Activated CD8-positive, alpha-beta memory T cell treated with anti-CD3 and anti-CD28 coated beads, Interleukin-2, amount 50 U/mL, for 1 hour (primary cell): ENCODE data around the gene ATP11A.
"Not testable (repeated sequence)": the region's sequence is repeated elsewhere in the genome, so short reads cannot be mapped to it uniquely, and the experiment has no call there.

Experiments
- DNase-seq: peaks from one replicate; pipeline ENCODE4 v3.0.0-alpha.2; 2020; ENCODE audit errors: extremely low read depth

The ATP11A gene

DNA sequence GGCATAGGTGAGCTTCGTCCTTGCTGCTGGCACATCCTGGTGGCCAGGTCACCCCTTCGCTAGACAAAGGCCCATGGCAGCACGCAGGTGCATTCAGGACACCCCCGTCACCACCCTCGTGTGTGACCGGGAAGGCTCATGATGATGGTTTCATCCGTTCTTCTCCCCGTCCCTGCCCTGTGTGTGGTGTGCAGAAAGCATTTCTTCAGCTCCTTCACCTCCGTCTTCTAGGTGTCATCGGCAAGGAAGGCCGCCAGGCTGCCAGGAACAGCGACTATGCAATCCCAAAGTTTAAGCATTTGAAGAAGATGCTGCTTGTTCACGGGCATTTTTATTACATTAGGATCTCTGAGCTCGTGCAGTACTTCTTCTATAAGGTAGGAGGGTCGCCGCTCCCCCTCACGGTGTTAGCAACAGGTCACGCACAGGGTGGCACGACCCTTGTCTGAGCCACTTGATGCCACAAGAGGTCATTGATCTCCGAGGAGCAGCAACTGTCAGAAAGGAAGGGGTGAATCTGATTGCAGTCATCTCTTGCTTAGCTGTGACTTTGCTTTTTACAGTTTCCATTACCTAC is 168.2 kb downstream of the ATP11A start:
- DNase-seq: no peak

DNA sequence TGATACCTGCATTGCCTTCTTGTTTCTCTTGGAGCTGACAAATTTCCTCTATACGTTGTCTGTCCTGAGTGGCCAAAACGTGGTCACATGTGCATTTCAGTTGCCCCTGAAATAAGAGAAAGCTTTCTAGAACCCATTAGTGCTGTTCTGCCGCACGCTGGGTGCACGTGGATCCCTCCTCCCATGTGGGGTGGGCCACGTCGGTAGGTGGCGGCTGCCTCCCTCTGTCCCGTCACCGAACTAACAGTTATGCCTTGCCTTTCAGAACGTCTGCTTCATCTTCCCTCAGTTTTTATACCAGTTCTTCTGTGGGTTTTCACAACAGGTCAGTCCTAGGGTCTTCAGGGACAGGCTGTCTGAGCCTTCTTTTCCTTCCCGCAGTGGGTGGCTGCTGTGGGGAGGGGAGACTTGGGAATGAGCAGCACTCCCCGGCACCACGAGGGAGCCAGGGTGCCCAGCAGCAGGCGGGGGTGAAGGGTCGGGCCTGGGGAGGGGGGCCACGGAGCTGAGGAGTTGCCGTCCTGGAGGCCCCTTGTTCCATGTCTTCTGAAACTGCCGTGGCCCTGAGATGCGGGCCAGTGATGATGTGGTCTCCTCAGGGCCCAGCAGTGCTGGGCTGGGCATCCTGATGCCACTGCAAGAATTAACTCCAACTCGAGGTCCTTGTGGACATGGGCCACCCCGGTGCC is 169.4 kb downstream of the ATP11A start:
- no peak for DNase-seq

DNA sequence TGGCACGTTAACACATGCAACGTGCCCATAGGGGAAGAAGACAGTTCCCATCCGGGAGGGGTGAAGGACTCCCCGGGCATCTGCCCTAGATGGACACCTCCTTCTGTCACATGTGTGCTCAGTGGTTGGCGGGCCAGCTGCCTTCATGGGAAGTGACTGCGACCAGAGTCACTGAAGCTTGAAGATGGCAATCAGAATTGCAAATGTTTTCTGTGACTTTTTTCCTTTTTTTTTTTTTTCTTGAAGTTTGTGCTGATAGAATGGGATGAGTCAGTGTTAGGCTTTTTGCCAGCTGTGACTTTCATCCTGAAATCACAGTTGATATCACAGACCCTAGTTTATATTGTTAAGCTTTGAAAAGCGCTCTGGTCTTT is 170.0 kb downstream of the ATP11A start:
- no peak for DNase-seq

DNA sequence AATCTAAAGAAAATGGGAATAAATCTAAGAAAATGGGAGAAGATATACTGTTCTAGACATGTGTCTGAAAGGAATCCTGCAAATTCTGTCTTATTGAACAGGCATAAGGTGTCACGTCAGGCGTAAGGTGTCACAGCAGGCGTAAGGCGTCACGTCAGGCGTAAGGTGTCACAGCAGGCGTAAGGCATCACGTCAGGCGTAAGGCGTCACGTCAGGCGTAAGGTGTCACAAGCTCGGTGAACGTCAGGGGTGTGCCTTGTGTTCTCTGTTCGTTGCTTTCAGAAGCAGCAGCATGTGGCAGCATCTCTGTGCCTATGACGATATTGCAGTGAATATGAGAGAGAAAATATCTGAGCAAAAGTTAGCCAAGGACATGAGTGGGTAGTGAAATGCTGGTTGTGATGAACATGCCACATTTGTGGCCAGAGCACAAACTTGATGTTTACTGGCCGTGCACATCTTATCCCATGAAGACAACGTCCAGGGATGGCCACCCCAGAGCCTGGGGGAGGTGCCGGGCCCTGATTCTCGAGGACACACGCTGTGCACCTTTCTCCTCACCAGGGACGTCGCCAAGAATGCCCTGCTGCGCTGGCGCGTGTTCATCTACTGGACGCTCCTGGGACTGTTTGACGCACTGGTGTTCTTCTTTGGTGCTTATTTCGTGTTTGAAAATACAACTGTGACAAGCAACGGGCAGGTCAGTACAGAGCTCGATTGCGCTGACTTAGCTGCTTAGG is 172.2 kb downstream of the ATP11A start:
- DNase-seq: no peak

DNA sequence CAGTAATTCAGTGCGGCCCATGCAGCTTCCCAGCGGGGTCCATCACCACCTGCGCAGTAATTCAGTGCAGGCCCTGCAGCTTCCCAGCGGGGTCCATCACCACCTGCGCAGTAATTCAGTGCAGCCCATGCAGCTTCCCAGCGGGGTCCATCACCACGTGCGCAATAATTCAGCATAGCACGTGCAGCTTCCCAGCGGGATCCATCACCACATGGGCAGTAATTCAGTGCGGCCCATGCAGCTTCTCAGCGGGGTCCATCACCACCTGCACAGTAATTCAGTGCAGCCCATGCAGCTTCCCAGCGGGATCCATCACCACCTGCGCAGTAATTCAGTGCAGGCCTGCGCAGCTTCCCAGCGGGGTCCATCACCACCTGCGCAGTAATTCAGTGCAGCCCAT is 173.5 kb downstream of the ATP11A start:
- DNase-seq: not testable (repeated sequence)

DNA sequence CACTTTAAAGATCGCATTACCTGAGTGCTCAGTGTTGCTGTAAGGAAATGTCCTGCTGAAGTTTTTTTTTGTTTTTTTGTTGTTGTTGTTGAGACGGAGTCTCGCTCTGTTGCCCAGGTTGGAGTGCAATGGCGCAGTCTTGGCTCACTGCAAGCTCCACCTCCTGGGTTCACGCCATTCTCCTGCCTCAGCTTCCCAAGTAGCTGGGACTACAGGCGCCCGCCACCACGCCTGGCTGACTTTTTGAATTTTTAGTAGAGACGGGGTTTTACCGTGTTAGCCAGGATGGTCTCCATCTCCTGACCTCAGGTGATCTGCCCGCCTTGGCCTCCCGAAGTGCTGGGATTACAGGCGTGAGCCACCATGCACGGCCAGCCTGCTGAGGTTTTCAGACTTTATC is 175.6 kb downstream of the ATP11A start:
- not testable (repeated sequence) for DNase-seq

DNA sequence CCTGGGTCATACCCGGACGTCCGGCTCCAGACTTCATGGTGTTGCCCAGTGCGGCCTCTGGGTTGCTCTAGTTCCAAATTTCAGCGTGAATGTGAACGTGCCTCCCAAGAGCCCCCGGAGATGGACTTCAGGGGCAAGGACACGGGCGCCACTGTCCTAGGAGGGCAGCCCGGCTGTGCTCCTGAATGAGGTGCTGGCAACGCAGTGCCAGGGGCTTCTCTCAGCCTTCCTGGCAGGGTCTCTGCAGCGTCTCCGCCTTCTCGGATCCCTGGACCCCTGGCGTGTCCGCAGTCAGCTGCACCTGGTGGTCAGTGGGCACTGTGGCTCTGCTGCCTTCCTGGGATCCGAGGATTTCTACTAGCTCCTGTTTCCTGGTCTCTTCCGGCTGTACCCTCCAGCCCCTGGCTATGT is 177.5 kb downstream of the ATP11A start:
- DNase-seq: no peak

DNA sequence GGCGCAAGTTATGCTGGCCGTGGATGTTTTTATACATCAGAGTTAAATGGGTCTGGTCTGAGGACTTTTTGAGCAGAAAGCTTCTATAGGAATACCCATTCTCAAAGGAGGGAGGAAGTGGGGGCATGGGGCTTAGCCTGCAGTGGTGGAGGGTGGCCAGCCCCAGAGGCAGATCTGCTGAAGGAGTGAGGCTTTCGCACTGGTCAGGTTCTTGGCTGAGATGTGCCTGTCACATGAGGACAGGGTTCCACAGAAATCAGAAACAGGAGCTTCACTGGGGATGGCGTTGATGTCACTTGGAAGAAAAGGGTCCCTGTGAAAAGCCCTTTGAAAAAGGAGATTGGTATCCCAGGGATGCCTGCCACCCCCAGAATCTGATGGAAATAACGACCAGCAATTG is 178.5 kb downstream of the ATP11A start:
- no peak for DNase-seq

DNA sequence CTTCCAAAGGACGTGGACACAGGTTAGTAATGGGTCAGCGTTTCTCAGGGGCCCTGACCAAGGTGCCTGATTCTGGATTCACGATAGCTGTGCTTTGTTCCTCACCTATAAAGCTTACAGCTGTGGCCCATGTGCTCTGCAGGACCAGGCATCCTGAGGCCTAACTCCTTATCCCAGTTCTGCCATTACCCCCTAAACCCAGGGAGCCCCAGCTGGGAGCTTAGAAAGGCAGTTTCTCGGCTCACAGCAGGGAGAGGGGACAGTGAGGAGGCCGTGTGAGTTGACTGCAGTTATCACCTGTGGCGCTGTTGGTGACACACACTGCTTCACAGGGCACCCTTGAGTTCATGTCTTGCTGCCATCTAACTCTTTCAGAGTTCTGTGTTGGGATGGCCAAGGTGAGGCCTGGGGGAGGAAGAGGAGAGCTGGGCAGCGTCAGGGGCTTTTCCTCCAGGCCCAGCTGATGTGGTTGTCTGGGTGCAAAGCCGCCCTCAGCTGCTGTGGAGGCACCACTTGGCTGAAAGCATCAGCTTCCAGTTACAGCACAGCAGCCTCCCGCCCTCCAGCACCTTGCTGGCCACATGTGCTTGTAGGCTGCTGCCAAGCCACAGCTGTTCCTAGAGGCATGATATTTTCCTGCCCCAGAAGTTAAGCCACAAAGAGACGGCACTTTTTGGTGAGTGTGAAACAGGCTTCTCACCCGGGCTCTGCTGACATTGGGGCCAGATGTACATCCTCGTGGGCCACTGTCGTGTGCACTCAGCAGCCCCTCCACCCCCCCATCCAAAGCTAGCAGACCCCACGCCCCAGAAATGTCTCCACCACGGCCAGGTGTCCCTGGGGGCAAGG is 179.6 kb downstream of the ATP11A start:
- DNase-seq: no peak

DNA sequence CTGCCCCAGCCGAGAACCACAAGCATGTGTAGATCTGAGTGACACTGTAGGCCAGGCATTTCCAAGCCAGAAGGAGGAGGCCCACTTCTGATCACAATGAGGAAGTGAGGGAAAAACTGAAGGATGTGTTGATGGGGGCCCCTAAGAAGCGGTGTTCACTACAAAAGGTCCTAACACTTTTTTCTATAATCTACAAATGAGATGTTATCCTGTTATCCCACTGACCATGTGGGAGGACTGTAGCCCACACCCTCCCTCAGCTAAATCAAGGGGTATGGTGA is 180.2 kb downstream of the ATP11A start:
- no peak for DNase-seq

DNA sequence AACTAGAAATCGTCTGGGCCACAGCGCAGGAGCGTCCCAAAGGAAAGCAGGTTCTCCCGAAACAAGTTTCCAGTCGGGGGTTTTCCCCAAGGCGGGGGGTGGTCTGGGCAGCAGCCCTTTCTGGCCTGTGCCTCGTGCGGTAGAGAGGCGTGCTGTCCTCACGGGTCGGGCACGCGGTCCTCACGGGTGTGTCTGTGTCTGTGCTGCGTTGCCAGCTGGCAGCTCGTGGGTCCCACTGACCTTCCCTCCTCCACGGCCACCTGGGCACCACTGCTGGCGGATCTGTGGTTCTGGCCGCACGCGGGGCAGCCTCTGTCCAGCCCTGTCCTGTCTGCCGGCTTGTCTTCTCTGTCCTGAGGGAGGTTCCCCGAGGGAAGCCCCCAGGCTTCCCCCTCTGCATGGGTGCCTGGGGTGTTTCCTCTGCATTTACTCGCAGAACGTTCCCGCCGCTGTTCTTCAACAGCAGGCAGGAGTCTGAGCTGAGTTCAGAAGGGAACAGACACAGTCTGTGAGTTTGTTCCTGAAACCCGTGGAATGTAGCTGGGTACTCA is 181.0 kb downstream of the ATP11A start:
- no peak for DNase-seq

DNA sequence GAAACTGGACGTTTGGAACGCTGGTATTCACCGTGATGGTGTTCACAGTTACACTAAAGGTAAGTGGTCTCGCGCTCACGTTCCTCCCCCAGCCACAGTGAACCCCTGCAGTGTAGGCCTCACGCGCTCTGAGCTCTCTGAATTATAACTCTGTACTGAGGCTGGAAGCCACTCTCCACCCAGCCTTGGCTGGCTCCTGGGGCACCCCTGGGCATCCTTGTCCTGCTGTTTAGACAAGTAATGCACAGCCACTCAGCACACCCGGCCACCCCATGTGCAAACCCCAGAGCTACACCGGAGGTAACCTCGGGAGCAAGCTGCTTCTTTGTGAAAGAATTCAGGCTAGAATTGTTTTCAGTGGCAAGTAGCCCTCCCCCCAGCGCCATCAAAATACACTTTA is 181.9 kb downstream of the ATP11A start:
- no peak for DNase-seq

DNA sequence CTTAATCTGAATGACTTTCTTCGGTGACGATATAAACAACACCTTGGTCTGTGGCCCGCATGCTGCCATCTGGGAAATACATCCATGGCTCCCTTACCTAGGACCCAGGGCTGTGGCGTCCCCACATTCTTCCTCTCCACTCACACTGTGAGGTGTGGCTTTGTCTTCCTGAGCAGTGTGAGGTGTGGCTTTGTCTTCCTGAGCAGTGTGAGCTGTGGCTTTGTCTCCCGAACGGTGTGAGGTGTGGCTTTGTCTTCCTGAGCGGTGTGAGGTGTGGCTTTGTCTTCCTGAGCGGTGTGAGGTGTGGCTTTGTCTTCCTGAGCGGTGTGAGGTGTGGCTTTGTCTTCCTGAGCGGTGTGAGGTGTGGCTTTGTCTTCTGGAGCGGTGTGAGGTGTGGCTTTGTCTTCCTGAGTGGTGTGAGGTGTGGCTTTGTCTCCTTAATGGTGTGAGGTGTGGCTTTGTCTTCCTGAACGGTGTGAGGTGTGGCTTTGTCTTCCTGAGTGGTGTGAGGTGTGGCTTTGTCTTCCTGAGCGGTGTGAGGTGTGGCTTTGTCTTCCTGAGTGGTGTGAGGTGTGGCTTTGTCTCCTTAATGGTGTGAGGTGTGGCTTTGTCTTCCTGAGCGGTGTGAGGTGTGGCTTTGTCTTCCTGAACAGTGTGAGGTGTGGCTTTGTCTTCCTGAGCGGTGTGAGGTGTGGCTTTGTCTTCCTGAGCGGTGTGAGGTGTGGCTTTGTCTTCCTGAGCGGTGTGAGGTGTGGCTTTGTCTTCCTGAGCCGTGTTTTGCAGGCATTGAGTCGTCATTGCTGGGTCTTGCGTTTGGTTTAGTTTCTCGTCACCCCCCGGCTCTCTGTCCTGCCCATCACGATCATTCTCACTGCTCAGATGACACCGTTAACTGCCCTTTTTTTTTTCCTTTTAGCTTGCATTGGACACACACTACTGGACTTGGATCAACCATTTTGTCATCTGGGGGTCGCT is 183.1 kb downstream of the ATP11A start:
- DNase-seq: peak; percentile 32

DNA sequence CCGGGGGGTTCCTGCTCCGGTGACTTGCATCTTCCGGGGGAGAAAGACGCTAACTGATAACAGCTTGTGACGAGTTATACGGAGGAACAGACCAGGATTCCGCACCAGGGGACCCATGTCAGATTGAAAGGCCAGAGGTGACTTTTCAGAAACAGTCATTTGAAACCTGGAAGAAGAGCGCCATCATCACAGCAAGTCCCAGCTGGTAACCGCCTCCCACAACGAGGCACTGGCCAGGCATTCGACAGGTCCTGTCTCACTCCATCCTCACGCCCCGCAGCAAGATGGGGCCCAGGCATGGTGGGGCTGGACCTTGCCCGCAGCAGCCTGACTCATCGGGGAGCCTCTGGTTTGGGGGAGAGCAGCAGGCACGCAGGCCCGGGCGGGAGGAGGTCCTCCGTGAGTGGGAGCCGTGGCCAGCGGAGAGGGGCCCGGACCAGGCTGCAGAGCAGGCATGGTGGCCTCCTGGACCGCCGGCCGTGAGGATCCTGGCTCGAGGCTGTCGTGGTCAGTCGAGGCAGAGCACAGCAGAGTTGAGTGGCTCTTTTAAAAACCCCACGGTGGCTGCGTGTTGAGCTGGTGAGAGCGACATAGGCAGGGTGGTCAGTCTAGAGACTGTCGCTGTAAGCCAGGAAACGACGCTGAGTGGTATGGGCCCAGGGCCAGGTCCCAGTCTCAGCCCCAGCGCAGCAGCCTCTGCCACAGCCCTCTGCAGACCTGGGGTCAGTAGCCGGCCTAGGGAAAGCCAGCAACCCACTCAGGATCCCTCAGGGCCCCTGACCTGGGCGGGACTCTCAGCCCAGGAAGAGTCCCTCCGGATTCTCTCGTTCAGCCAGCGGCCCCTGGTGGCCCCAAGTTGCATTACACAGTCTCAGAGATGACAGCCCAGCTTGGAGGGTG is 184.3 kb downstream of the ATP11A start:
- peak; percentile 40 for DNase-seq

DNA sequence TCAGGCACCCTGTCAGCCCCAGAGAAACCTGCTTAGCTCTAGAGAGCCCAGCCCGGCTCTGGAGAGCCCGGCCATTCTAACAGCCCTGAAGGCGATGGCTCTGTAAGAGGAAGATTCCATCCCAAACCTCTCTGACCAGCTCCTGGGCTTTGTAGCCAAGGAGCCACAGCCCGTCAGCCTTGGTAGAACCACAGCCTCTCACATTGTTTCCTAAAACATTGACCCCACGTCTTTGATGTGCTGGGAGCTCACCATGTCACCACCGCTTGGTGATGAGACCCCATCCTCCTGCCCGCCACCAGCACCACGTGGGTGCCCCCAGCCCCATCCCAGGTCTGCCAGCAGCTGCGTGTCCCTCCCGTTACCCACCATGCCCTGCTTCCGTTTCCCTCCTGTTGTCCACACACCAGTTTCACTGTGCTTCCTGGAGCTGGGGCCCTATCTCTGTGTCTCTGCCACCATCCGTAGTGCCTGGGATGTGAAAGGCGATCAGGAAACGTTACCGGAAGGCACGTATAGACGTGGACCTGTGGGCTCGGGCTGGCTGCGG is 185.0 kb downstream of the ATP11A start:
- no peak for DNase-seq

DNA sequence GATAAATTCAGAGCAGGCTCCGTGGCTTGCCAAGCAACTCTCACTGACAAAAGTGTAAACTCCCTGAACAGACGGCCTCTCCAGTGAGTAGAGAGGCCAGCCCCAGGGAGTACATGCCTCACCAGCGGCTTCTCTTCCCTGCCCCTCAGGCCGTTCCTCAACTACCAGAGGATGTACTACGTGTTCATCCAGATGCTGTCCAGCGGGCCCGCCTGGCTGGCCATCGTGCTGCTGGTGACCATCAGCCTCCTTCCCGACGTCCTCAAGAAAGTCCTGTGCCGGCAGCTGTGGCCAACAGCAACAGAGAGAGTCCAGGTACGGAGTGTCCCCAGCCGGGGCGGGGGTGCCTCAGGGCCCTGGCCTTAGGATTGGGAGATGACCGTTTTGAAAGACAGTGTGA is 185.8 kb downstream of the ATP11A start:
- DNase-seq: no peak

DNA sequence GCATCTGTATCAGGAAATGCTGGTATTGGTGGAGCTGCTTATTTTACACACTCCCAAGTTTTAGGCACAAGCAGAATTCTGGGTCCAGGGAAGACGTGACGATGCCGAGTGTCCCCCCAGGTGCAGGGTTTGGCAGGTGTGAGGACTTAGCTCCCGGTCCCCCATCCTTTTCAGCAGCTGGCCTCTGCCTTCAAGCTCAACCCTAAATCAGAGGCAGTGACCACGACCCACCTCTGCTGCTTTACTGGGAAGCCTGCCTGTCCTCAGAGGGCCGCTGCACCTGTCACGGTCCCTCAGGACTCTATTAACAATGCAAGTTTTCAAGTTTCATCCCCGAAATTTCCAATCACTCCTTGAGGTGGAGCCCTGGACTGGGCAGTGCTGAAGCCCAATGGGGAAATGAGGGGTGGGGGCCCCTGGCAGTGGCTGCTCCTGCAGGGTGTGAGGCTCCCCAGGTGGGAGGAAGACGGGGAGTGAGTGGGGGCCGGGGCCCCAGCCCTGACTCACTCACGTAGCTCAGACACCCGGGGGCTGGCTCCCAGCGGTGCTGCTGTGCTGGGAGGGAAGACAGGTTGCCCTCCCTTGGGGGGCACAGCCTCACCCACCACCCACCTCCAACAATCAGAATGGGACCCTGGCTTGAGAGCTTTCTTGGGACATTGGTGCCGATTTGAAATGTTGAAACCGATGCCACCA is 186.6 kb downstream of the ATP11A start:
- no peak for DNase-seq

DNA sequence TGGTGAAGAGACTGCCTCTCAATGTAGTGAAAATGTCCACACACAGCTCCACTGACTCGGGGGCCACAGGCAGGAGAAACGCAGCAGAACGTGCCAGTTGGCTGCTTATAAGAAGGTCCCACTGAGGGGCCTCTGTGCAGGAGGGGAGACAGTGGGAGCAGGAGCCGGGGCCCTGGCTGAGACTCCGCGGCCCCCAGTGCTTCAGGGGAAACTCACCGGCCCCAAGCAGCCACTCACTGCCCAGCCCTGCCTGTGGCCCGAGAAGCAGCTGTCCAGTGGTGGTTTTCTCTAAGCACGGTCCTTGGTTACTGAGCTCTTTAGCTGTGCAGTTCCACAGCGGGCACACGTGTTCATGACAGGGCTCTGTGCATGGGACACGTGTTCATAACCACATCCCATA is 187.2 kb downstream of the ATP11A start:
- no peak for DNase-seq

DNA sequence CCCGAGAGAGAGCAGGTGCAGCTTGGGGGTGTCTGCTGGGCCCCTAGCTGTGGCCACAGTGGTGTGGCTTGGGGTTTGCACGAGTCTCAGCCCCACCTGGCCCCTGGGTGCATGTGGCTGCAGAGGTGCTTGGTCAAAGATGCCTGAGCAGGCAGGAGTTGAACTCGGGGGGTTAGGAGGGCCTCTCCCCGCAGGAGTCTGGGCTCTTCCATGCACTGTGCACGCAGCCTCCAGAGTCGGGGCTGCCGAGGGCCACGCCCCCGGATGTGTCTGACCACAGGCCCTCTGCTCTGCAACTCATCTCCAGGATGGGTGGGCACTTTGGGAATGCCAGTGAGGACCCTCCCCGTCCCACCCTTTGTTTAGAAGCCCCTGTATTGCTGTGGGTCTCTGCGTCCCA is 187.7 kb downstream of the ATP11A start:
- DNase-seq: no peak
